Measurements from ENCODE around the gene C22orf15. TPM values are rescaled to one million over a fixed set of nuclear protein-coding genes. Genes with fewer than 3 reads are reported as not detected.

Gene C22orf15
- total RNA-seq, 4 donors from 2014 or later = not detected

GRCh38 chr22:23755711-23756110 is 7.1 kb upstream of the C22orf15 start:
- TF ChIP-seq CTCF (IDR thresholded peaks at IDR 0.05) = no peak
- DNase-seq (ENCODE audit: low spot score) = no peak
- no peak for ATAC-seq (ENCODE audit: low FRiP score)

GRCh38 chr22:23756891-23757290 is 5.9 kb upstream of the C22orf15 start:
- DNase-seq (ENCODE audit: low spot score) (no peak), ATAC-seq (ENCODE audit: low FRiP score) (no peak)
- TF ChIP-seq CTCF (IDR thresholded peaks at IDR 0.05) = no peak

- no peak for TF ChIP-seq CTCF (IDR thresholded peaks at IDR 0.05)
- DNase-seq (ENCODE audit: low spot score) (no peak), ATAC-seq (ENCODE audit: low FRiP score) (no peak)
Observed at GRCh38 chr22:23759566-23759965, 3.2 kb upstream of the C22orf15 start.

GRCh38 chr22:23760056-23760455 is 2.7 kb upstream of the C22orf15 start:
- DNase-seq (ENCODE audit: low spot score) (no peak), ATAC-seq (ENCODE audit: low FRiP score) (no peak)
- no peak for TF ChIP-seq CTCF (IDR thresholded peaks at IDR 0.05)

- ATAC-seq (ENCODE audit: low FRiP score) (no peak), DNase-seq (ENCODE audit: low spot score) (no peak)
- no peak for TF ChIP-seq CTCF (IDR thresholded peaks at IDR 0.05)
Observed at GRCh38 chr22:23763579-23763945, 772 bp downstream of the C22orf15 start.

GRCh38 chr22:23763954-23764353 is 1.2 kb downstream of the C22orf15 start:
- ATAC-seq (ENCODE audit: low FRiP score) = no peak
- no peak for TF ChIP-seq CTCF (IDR thresholded peaks at IDR 0.05)

GRCh38 chr22:23764899-23765881 is 2.4 kb downstream of the C22orf15 start:
- TF ChIP-seq CTCF (IDR thresholded peaks at IDR 0.05) = no peak
- ATAC-seq (ENCODE audit: low FRiP score) = no peak

More at GRCh38 chr22:23763954-23764353, 1.2 kb downstream of the C22orf15 start:
- DNase-seq (ENCODE audit: low spot score) = no peak

More at GRCh38 chr22:23764899-23765881, 2.4 kb downstream of the C22orf15 start:
- DNase-seq (ENCODE audit: low spot score) = no peak
